Panc1 (cell line): ENCODE results near the gene ELMO1. TPM values are rescaled to one million over a fixed set of nuclear protein-coding genes. Genes with fewer than 3 reads are reported as not detected.

Source experiments
- ATAC-seq: fragments of 200-7000 bp; cut with Tn5 transposase; 2 replicates; pipeline ENCODE4 v1.9.1; 2020; ENCODE audit warnings: mild to moderate bottlenecking, moderate library complexity
- BruUV-seq: library from RNA; stranded (reverse); fragments of 400-500 nt; replicated peaks from 2 replicates; lab custom pipeline; 2021; lab: Mats Ljungman, UMichigan
- CTCF ChIA-PET: fragments of 300-600 bp; sonication (Branson Sonifier 250); formaldehyde crosslinking; loops from one replicate; lab custom pipeline; 2022; ENCODE audit warnings: antibody characterized with exemption; lab: Charles Lee
- POLR2A ChIA-PET: fragments of 300-600 bp; sonication (Branson Sonifier 250); formaldehyde crosslinking; loops from one replicate; lab custom pipeline; 2022; ENCODE audit warnings: antibody characterized with exemption; lab: Charles Lee
- DNase-seq: peaks from one replicate; pipeline ENCODE4 v3.0.0-alpha.2; 2010; ENCODE audit warnings: low read depth, low spot score
- H3K27ac ChIP-seq: 2 replicates; pipeline ENCODE4 v1.5.1; 2011; ENCODE audit warnings: mild to moderate bottlenecking, low read length, inconsistent platforms
- H3K27me3 ChIP-seq: fragments of 200-500 bp; sonication (Bioruptor generic); 2 replicates; pipeline ENCODE4 v1.6.0; 2014; ENCODE audit warnings: low read length, inconsistent platforms; ENCODE audit not compliant: control insufficient read depth, insufficient read depth
- H3K36me3 ChIP-seq: fragments of 200-500 bp; sonication (Bioruptor generic); 2 replicates; pipeline ENCODE4 v1.5.1; 2014; ENCODE audit warnings: inconsistent platforms, mild to moderate bottlenecking, low read length, moderate library complexity; ENCODE audit not compliant: control insufficient read depth, insufficient read depth
- H3K4me1 ChIP-seq: 2 replicates; pipeline ENCODE4 v1.5.1; 2011; ENCODE audit warnings: inconsistent platforms, mild to moderate bottlenecking, low read length, moderate library complexity; ENCODE audit not compliant: control insufficient read depth, insufficient read depth
- H3K4me3 ChIP-seq, 2 experiments: 2 replicates each; pipeline ENCODE4 v1.5.1; 2011 to 2012; ENCODE audit warnings: low read depth in 2 of 2, low read length in 2 of 2, mild to moderate bottlenecking in 2 of 2, inconsistent platforms in 1 of 2, moderate library complexity in 1 of 2
- H3K9me3 ChIP-seq: fragments of 200-500 bp; sonication (Bioruptor generic); 2 replicates; pipeline ENCODE4 v1.5.1; 2014; ENCODE audit warnings: low read depth, mild to moderate bottlenecking, inconsistent platforms, low read length, moderate library complexity; ENCODE audit not compliant: control insufficient read depth, insufficient read depth
- CTCF ChIP-seq: fragments of 450-650 bp; IDR thresholded peaks from 2 replicates; pipeline ENCODE4 v1.5.1; 2017; ENCODE audit warnings: mild to moderate bottlenecking
- POLR2AphosphoS5 ChIP-seq: IDR thresholded peaks from 2 replicates; pipeline ENCODE4 v1.6.1; 2012; ENCODE audit warnings: mild to moderate bottlenecking, low read depth, low read length, moderate library complexity
- REST ChIP-seq, 2 experiments: IDR thresholded peaks; 2 replicates each; pipeline ENCODE4 v1.6.1; 2011 to 2012; ENCODE audit warnings: low read depth in 2 of 2, control low read depth in 1 of 2, low read length in 1 of 2, mild to moderate bottlenecking in 1 of 2, moderate library complexity in 1 of 2; ENCODE audit not compliant: insufficient read depth in 1 of 2
- SIN3A ChIP-seq: IDR thresholded peaks from 2 replicates; pipeline ENCODE4 v1.6.1; 2012; ENCODE audit warnings: low read depth, mild to moderate bottlenecking, low read length, moderate library complexity, borderline replicate concordance; ENCODE audit not compliant: insufficient read depth
- TCF7L2 ChIP-seq: IDR thresholded peaks from 2 replicates; pipeline ENCODE4 v1.6.1; 2011; ENCODE audit warnings: mild to moderate bottlenecking, low read depth, low read length, inconsistent platforms
- in situ Hi-C: cut with HindIII; loops from 2 replicates; pipeline ENCODE4 v1.10.0; 2016; ENCODE audit warnings: low sequenced_read_pairs, low pct_unique_long_range_greater_than_20kb
- intact Hi-C: fragments of 100-400 bp; cut with micrococcal nuclease; formaldehyde crosslinking; loops from one replicate; pipeline ENCODE4 v1.10.0; 2022; ENCODE audit not compliant: unreplicated experiment
- total RNA-seq: library from RNA; stranded (reverse); gene quantifications from one replicate; pipeline ENCODE4 v1.2.1, GENCODE V29; 2021; ENCODE audit not compliant: unreplicated experiment

Gene ELMO1
- total RNA-seq, 1 experiment from 2014 or later = 0.80 TPM

GRCh38 chr7:37000511-37000910 is 448.2 kb downstream of the ELMO1 start:
- Histone ChIP-seq H3K4me3 (no peak overlapping the region), H3K9me3 (no peaks in the 10 kb centered on the region), H3K27ac (no peak overlapping the region), H3K4me1 (no peaks in the 10 kb centered on the region), H3K27me3 (no peaks in the 10 kb centered on the region), H3K36me3 (no peaks in the 10 kb centered on the region)
- no TSS peak for BruUV-seq
- DNase-seq (no peak), ATAC-seq (no peak)
- intact Hi-C loops (no loop called here), in situ Hi-C loops (no loop called here)
- TF ChIP-seq REST (IDR thresholded peaks at IDR 0.05; ENCODE audit: insufficient read depth in 1 of 2, low read depth in 2 of 2, low read length in 1 of 2) (no peak), CTCF (no peak), POLR2AphosphoS5 (no peak), SIN3A (no peak), TCF7L2 (no peak)
- ChIA-PET POLR2A (no interaction called here), CTCF (interaction anchor here (0.7 kb wide), 1 partner anchor 339 kb away, joined by 4 read pairs; no protein-coding TSS in a partner anchor)

GRCh38 chr7:36999626-37000485 is 448.8 kb downstream of the ELMO1 start:
- Histone ChIP-seq H3K9me3 (no peaks in the 10 kb centered on the region), H3K36me3 (no peaks in the 10 kb centered on the region), H3K4me1 (no peaks in the 10 kb centered on the region), H3K4me3 (no peak overlapping the region), H3K27me3 (no peaks in the 10 kb centered on the region), H3K27ac (no peak overlapping the region)
- ChIA-PET CTCF (no interaction called here), POLR2A (no interaction called here)
- no peak for TF ChIP-seq REST (IDR thresholded peaks at IDR 0.05; ENCODE audit: insufficient read depth in 1 of 2, low read depth in 2 of 2, low read length in 1 of 2)
- no peak for TF ChIP-seq SIN3A
- TF ChIP-seq CTCF = no peak
- no peak for TF ChIP-seq TCF7L2
- no peak for TF ChIP-seq POLR2AphosphoS5
- DNase-seq (no peak), ATAC-seq (no peak)
- in situ Hi-C loops = no loop called here
- intact Hi-C loops = no loop called here
- no TSS peak for BruUV-seq
